ENCODE results near the gene SESN1.
"Not testable (repeated sequence)": the region's sequence is repeated elsewhere in the genome, so short reads cannot be mapped to it uniquely, and the experiment has no call there.

Gene SESN1

GRCh38 chr6:109095036-109095834, 589 bp upstream of the SESN1 start, which contains the start of gene CEP57L1:
TSS of gene CEP57L1 (plus strand) at chr6:109095507. CDS start at chr6:109145222, 49,715 bp downstream.
- peak; percentile 97 for DNase-seq (ENCODE audit: low read depth)

DNA sequence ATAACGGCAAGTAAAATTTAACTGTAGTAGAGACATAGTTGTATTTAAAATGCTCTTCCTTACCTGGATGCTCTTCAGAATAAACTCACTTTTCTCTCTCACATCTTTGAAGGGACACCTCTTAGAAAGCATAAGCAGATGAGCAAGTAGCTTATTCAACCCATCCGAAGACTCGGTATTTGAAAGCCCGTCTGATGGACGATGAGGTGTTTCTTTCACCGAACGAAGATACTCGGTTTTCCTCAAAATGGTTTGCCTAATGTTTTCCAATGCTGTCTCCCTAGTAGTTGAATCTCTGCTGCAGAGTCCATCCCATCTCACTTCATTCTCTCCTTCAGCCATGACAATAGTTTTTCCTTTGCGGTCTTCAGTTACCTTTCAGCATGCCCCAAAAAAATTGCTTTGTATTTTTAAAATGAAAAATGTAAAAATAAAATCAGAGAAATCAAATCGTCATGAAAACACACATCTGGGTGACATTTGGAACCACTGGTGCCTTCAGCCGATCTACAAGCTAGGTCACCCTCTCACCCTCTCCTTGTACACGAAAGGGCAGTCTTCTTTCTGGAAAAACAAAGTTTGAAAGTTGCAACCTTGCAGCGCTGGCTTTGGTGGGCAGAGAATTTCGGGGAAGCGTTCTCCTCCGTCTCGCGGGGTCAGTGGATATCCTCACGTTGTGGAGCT, 772 bp downstream of the SESN1 start:
- DNase-seq (ENCODE audit: low read depth), result no peak

GRCh38 chr6:109092074-109092473, 2.6 kb downstream of the SESN1 start:
- DNase-seq (ENCODE audit: low read depth), result no peak

- DNase-seq (ENCODE audit: low read depth), result no peak
Measured at GRCh38 chr6:109091314-109092024, 3.2 kb downstream of the SESN1 start.

- no peak for DNase-seq (ENCODE audit: low read depth)
Measured at GRCh38 chr6:109088995-109089394, 5.7 kb downstream of the SESN1 start.

DNA sequence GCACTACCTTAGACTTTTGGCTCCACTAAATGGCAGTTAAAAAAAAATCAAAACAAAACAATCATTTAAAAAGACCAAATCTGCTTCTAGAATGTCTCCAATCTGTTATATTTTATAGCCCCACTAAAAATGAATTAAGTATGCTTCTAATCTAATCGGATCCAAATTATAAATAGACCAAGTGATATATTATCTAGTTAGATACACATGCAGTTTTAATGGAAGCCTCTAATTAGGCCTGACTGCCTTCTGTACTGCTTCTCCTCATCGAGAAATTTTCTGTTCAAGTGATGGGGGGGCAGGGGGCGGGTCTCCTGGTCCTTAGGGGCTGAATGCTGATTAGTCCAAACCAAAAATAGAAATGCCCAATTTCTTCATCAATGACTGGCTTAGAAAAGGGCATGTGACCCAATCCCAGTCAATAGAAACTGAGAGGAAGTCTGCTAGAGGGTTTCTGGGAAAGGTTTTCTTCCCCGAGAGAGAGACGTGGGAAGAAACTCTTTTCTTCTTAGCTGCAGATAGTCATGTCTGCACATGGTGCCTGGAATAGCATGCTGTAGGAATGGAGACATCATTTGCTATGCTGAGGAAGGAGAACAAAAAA, 6.9 kb downstream of the SESN1 start:
- no peak for DNase-seq (ENCODE audit: low read depth)

DNA sequence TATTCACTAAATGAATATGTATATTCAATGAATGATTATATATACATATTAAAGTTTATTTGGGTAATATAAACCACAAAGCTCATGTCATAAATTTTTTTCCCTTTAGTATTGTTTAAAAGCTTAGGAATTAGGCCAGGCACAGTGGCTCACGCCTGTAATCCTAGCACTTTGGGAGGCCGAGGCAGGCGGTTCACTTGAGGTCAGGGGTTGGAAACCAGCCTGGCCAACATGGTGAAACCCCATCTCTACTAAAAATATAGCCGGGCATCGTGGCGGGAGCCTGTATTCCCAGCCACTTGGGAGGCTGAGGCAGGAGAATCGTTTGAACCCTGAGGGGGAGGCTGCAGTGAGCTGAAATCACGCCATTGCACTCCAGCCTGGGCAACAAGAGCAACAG, 10.5 kb downstream of the SESN1 start:
- not testable (repeated sequence) for DNase-seq (ENCODE audit: low read depth)

GRCh38 chr6:109083657-109084056, 11.0 kb downstream of the SESN1 start:
- no peak for DNase-seq (ENCODE audit: low read depth)

- no peak for DNase-seq (ENCODE audit: low read depth)
Measured at GRCh38 chr6:109082188-109082577, 12.5 kb downstream of the SESN1 start.

DNA sequence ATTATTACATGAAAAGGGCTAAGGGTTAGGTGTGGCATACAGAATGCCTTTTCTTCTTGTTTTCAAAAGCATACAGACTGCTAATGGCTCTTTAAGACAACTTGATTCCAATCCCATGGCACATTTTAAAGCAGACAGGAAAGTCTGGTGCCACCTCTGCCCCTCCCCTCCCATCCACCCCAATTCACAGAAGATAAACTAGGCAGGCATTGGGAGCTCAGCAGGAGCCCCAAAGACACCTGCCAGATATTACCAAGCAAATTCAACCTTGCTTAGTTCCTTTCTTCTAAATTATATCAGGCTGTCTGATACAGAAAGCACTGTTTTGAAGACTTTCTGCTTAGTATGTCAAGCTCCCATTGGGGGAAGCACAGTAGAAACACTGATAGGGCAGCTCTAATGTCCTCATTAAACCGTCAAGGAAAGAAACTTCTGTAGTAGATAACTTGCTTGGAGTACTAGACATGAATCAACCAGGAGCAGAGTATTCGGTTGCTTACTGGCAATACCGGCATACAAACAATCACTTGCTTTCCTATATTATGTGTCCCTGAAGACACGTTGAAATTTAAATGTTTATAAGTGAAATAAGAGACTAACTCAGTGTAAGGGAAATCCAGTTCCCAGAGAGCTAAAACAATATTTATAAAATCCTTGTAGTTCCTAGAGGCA, 13.0 kb downstream of the SESN1 start:
- no peak for DNase-seq (ENCODE audit: low read depth)

DNA sequence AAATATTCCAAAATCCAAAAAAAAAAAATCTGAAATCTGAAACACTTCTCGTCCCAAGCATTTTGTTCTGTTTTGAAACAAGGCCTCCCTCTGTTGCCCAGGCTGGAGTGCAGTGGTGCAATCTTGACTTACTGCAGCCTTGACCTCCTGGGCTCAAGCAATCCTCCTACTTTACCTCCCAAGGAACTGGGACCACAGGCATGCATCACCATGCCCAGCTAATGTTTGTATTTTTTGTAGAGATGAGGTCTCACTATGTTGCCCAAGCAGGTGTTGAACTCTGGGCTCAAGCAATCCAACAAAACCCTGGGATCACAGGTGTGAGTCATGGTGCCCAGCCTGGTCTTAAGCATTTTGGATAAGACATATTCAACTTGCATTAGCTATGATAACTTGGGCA, 13.6 kb downstream of the SESN1 start:
- no peak for DNase-seq (ENCODE audit: low read depth)

DNA sequence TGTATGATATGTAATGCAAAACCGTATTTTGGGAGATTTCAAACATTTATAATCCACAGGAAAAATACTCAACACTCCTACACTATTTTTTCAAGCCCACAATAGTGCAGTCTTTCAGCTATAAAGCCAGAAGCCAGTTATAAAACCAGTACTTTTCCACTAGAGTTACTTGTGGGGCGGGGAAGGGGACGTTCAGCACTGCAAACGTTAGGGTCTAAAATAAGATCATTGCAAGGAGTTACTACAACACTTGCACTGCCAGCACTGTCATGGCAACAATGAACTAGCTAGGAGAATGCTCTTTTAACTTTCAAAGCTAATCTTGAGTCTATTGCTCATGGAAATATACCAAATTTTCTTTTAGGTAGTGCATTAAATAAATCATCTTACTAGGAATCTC, 14.7 kb downstream of the SESN1 start:
- DNase-seq (ENCODE audit: low read depth), result no peak

- DNase-seq (ENCODE audit: low read depth), result peak; percentile 25
Measured at GRCh38 chr6:109076377-109076776, 18.3 kb downstream of the SESN1 start.

DNA sequence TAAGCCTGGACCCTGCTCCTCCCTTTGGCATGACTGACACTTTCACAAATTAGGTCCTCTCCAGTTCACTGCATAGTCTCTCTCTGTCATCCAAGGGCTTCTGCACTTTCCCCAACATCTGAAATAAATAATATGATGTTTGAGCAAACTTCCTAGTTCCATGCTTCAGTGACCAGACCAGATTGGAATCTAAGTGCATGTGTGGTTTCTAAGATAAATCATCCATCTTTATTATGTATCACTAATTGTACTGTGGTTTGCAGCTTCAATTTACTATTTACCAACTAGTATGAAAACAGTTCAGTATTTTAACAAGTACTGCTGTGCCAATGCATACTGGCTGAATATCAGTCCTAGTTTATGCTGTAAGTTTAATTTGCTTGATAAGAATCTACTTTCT, 18.7 kb downstream of the SESN1 start:
- peak; percentile 74 for DNase-seq (ENCODE audit: low read depth)

GRCh38 chr6:109074133-109074415, 20.6 kb downstream of the SESN1 start:
- no peak for DNase-seq (ENCODE audit: low read depth)

DNA sequence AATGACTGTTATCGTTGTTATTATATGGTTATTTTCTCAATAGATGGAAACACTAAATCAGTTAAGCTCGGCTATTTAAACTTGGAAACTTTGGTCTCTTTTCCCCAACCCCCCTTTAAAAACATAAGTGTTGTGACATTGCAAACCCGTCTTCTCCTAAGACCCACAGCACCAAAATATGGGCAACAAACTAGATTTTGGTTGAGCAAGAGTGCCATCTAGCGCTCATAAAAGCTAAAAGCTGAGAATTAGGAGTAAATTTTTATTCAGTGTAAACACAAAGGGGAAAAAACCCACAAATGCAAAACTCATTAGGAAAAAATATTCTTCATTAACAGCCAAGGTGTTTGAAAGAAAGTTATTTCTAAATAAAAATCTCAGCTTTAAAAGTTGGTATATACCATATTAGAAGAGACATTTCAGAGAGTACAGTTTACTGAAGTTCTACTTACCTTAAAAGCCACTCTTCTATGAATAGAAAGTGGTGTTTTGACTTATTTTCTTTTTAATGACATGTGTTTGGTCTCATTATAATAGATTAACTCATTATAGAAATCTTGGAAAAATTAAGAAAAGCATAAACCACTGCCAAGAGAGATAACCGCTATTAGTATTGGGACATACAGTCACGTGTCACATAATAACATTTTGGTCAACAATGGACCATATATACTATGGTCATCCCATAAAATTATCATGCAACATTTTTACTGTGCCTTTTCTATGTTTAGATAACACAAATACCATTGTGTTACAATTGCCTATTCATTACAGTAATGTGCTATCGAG, 21.1 kb downstream of the SESN1 start:
- DNase-seq (ENCODE audit: low read depth), result peak; percentile 71

- no peak for DNase-seq (ENCODE audit: low read depth)
Measured at GRCh38 chr6:109071125-109071917, 23.3 kb downstream of the SESN1 start.

DNA sequence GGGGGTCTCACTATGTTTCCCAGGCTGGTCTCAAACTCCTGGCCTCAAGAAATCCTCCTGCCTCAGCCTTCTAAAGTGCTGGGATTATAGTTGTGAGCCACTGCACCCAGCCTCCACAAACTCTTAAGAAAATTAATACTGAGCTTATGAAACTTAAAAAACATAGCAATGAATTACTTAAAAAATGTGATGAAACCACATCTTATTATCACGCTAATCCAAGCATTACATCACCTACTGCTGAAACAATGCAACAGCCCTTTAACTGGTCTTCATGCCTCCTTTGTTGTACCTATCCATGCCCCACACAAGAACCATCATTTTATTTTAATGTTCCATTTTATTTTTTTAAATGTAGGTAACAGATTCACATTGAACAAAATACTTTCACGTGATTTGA, 24.9 kb downstream of the SESN1 start:
- DNase-seq (ENCODE audit: low read depth), result peak; percentile 59

GRCh38 chr6:109062767-109063352, 31.8 kb downstream of the SESN1 start:
- no peak for DNase-seq (ENCODE audit: low read depth)

DNA sequence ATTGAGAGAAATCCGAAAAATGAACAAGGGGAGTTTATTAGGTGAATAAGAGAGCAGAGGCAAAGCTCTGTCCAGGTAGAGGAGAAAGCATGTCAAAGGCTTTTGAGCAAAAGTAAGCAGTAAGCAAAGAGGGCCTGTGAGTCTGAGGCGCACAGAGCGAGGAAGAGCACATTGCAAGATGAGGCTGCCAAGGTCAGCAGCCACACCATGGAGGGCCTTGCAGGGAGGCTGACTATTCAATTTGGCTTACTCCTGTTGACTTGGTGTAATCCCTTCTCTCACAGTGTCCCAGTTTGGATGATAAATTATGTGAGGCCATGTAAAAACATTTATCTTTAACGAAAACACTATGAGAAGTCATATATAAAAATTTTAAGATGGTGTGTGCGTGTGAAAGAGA, 32.4 kb downstream of the SESN1 start:
- DNase-seq (ENCODE audit: low read depth), result no peak

Measured in fibroblast of gingiva (primary cell).